ENCODE data around the gene LSM14B. TPM values are rescaled to one million over a fixed set of nuclear protein-coding genes. Genes with fewer than 3 reads are reported as not detected.

Gene LSM14B
- total RNA-seq, 1 experiment from 2014 or later = 51.3 TPM

- Histone ChIP-seq H3K9ac (ENCODE audit: low read length) (no peak overlapping the region), H3K27me3 (ENCODE audit: insufficient read depth, low read length) (no peaks in the 10 kb centered on the region), H3K4me2 (ENCODE audit: low read length) (no peak overlapping the region), H2AFZ (ENCODE audit: low read depth, low read length, poor library complexity, severe bottlenecking) (no peak overlapping the region), H4K20me1 (ENCODE audit: insufficient read depth) (no peaks in the 10 kb centered on the region; the same call in 1 of the 2 replicates), H3K4me3 (replicated peaks in 1 of 2; ENCODE audit: low read depth in 1 of 2, low read length in 2 of 2) (no peak overlapping the region), H3K27ac (ENCODE audit: low read depth, low read length) (no peak overlapping the region), H3K36me3 (ENCODE audit: control insufficient read depth in 1 of 2, insufficient read depth in 2 of 2, low read length in 2 of 2) (no peaks in the 10 kb centered on the region), H3K79me2 (ENCODE audit: insufficient read depth, low read length) (peaks cover 13% of the 10 kb centered on the region), H3K4me1 (ENCODE audit: control insufficient read depth in 1 of 2, insufficient read depth in 2 of 2, low read length in 2 of 2) (peaks cover 12 to 26% of the 10 kb centered on the region in 2 experiments), H3K9me2 (ENCODE audit: insufficient read depth) (no peaks in the 10 kb centered on the region), H3K9me3 (ENCODE audit: control insufficient read depth in 1 of 2, insufficient read depth in 1 of 2, low read depth in 1 of 2, low read length in 2 of 2) (no peaks in the 10 kb centered on the region)
- DNase-seq (ENCODE audit: low read depth, low spot score) = no peak
- intact Hi-C loops (cut with micrococcal nuclease) = no loop called here
- no TSS peak for BruUV-seq (replicated peaks)
- RAD21 ChIA-PET (ENCODE audit: low non-redundant PET in 1 of 2, low total read pairs in 2 of 2, uncharacterized antibody in 2 of 2, unreplicated experiment in 2 of 2) = no interaction called here
- no peak for ATAC-seq
- POLR2A ChIA-PET = no interaction called here
- CTCF ChIA-PET = no interaction called here
- no peak for TF ChIP-seq JUND (IDR thresholded peaks at IDR 0.05)
Measured at GRCh38 chr20:62119115-62119514, 3.2 kb upstream of the LSM14B start.

DNA sequence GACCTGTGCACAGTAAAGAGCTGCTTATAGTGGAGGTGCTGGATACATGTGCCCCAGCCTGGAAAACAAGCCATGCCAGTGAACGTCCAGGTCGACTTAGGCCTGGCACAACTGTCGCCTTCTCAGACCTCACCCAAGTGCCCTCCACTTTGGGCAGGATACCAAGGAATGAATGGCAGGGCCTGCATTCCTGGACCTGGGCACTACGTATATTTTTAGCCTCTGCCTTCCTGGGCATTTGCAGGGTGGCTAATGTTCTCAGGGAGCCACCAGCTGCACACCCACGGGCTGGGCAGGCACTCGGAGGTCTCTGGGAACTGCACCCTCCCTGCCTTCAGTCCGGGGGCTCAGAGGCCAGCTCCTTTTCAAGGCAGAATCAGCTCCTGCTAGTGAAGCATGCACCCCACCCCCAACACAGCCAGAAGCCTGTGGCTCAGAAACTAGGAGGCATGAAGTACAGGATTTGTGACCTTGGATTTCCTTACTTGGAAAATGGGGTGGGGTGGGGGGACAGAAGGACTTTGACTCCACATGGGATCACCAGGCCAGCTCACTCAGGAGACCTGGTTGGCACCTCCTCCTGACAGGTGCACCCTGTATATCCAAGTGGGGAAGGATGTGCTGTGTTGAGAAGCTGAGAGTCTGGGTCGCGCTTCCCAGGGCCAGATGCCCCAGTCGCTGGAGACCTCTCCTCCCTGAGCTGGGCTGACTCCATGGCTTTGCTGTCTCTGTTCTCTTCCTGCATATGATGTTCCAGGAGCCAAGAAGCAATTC, 2.5 kb upstream of the LSM14B start:
- DNase-seq (ENCODE audit: low read depth, low spot score) = no peak
- Histone ChIP-seq H2AFZ (ENCODE audit: low read depth, low read length, poor library complexity, severe bottlenecking) (no peak overlapping the region), H3K27ac (ENCODE audit: low read depth, low read length) (no peak overlapping the region), H3K9me3 (ENCODE audit: control insufficient read depth in 1 of 2, insufficient read depth in 1 of 2, low read depth in 1 of 2, low read length in 2 of 2) (no peaks in the 10 kb centered on the region), H3K36me3 (ENCODE audit: control insufficient read depth in 1 of 2, insufficient read depth in 2 of 2, low read length in 2 of 2) (no peaks in the 10 kb centered on the region), H3K27me3 (ENCODE audit: insufficient read depth, low read length) (no peaks in the 10 kb centered on the region), H3K9ac (ENCODE audit: low read length) (no peak overlapping the region), H3K9me2 (ENCODE audit: insufficient read depth) (no peaks in the 10 kb centered on the region), H3K4me3 (replicated peaks in 1 of 2; ENCODE audit: low read depth in 1 of 2, low read length in 2 of 2) (no peak overlapping the region), H3K4me1 (ENCODE audit: control insufficient read depth in 1 of 2, insufficient read depth in 2 of 2, low read length in 2 of 2) (peaks cover 12 to 26% of the 10 kb centered on the region in 2 experiments), H3K4me2 (ENCODE audit: low read length) (no peak overlapping the region), H4K20me1 (ENCODE audit: insufficient read depth) (no peaks in the 10 kb centered on the region; the same call in 1 of the 2 replicates), H3K79me2 (ENCODE audit: insufficient read depth, low read length) (peaks cover 20% of the 10 kb centered on the region)
- ChIA-PET POLR2A (no interaction called here), RAD21 (ENCODE audit: low non-redundant PET in 1 of 2, low total read pairs in 2 of 2, uncharacterized antibody in 2 of 2, unreplicated experiment in 2 of 2) (no interaction called here), CTCF (no interaction called here)
- intact Hi-C loops (cut with micrococcal nuclease) = loop anchor here (5.0 kb wide), 1 partner anchor 52 kb away; the partner anchor contains the start of gene TAF4
- ATAC-seq = no peak
- no TSS peak for BruUV-seq (replicated peaks)
- TF ChIP-seq RAD21 (IDR thresholded peaks at IDR 0.05; ENCODE audit: low read depth) (no peak), EGR1 (IDR thresholded peaks at IDR 0.05; ENCODE audit: low read depth) (no peak), YY1 (IDR thresholded peaks at IDR 0.05; ENCODE audit: extremely low read depth, insufficient replicate concordance, low read depth, low read length) (no peak), JUND (IDR thresholded peaks at IDR 0.05) (no peak), POLR2AphosphoS5 (IDR thresholded peaks at IDR 0.05; ENCODE audit: low read depth, low read length) (no peak), CEBPB (IDR thresholded peaks at IDR 0.05; ENCODE audit: low read depth) (no peak), REST (IDR thresholded peaks at IDR 0.05; ENCODE audit: low read depth) (no peak), CBX3 (IDR thresholded peaks at IDR 0.05; ENCODE audit: low read depth) (no peak), SP1 (IDR thresholded peaks at IDR 0.05; ENCODE audit: low read depth) (no peak), SIN3A (IDR thresholded peaks at IDR 0.05; ENCODE audit: low read depth) (no peak), SRF (IDR thresholded peaks at IDR 0.05; ENCODE audit: low read depth) (no peak), POLR2A (IDR thresholded peaks at IDR 0.05; ENCODE audit: borderline replicate concordance, extremely low read depth, insufficient read depth, insufficient read length) (no peak), ZFX (IDR thresholded peaks at IDR 0.05) (no peak), ZBTB33 (IDR thresholded peaks at IDR 0.05; ENCODE audit: extremely low read depth, insufficient replicate concordance, low read length) (no peak)
- TF ChIP-seq, protein P1, sequence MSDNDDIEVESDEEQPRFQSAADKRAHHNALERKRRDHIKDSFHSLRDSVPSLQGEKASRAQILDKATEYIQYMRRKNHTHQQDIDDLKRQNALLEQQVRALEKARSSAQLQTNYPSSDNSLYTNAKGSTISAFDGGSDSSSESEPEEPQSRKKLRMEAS (IDR thresholded peaks at IDR 0.05) = no peak
- TF ChIP-seq, protein P2, sequence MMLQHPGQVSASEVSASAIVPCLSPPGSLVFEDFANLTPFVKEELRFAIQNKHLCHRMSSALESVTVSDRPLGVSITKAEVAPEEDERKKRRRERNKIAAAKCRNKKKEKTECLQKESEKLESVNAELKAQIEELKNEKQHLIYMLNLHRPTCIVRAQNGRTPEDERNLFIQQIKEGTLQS (IDR thresholded peaks at IDR 0.05) = no peak
